UCSD-AML1 (cell line): ENCODE data around the gene ZSWIM9.
"Not testable (repeated sequence)": the region's sequence is repeated elsewhere in the genome, so short reads cannot be mapped to it uniquely, and the experiment has no call there.

Experiments used
- DNase-seq: peaks from one replicate; lab custom pipeline; 2025; ENCODE audit not compliant: unreplicated experiment; lab: John Stamatoyannopoulos, UW

Gene ZSWIM9

GRCh38 chr19:48210005-48210404, 39.5 kb downstream of the ZSWIM9 start:
- DNase-seq, result no peak

DNA sequence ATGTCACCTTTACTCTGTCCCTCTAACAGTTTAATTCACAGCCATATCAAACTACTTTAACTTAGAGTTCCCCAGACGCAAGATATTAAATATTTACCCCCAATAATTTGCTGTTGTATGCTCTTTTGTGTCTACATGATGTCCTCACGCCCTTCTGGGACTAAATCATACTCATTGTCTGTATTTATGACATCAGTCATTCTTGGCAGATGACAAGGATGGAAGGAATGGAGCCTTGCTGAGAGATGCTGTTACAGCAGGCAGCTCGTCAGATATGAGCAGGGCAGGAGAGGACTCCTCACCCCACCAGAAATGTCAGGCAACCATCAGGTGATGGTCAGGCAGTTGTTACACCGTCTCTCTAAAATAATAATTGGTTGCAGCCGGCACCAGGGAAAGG, 43.5 kb downstream of the ZSWIM9 start:
- no peak for DNase-seq

DNA sequence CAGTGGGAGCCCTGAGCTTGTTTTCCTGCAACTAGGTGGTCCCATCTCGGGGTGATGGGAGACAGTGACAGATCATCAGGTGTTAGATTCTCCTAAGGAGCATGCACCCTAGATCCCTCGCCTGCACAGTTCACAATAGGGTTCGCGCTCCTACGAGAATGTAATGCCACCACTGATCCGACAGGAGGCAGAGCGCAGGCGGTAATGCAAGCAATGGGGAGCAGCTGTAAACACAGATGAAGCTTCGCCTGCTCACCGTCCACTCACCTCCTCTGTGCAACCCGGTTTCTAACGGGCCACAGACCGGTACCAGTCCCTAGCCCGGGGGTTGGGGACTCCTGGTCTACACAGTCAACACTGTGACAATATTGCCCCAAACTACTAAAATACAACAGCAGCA, 46.5 kb downstream of the ZSWIM9 start:
- DNase-seq, result no peak

GRCh38 chr19:48218997-48219396, 48.5 kb downstream of the ZSWIM9 start:
- no peak for DNase-seq

DNA sequence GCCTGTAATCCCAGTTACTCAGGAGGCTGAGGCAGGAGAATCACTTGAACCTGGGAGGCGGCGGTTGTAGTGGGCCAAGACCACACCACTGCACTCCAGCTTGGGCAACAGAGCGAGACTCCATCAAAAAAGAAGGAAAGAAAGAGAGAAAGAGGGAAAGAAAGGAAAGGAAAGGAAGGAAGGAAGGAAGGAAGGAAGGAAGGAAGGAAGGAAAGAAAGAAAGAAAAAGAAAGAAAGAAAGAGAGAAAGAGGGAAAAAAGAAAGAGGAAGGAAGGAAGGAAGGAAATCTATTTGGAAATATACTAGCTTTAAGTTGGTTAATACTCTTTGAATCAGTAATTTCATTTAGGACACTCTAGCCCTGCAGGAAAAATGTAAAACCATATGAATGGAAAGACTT, 50.3 kb downstream of the ZSWIM9 start:
- DNase-seq, result not testable (repeated sequence)

GRCh38 chr19:48221628-48222027, 51.1 kb downstream of the ZSWIM9 start:
- DNase-seq, result no peak

GRCh38 chr19:48230555-48231129, 60.2 kb downstream of the ZSWIM9 start:
- no peak for DNase-seq

DNA sequence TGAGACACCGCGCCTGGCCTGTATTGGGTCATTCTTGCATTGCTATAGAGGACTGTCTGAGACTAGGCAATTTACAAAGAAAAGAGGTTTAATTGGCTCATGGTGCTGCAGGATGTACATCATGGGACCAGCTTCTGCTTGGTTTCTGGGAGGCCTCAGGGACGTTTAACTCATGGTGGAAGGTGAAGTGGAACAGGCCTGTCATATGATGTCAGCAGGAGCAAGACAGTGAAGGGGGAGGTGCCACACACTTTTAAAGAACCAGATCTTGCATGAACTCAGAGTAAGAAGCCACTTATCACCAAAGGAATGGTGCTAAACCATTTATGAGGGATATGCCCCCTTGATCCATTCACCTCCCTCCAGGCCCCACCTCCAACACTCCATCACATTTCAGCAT, 66.6 kb downstream of the ZSWIM9 start:
- no peak for DNase-seq

GRCh38 chr19:48239120-48239519, 68.6 kb downstream of the ZSWIM9 start:
- no peak for DNase-seq

GRCh38 chr19:48239582-48240141, 69.2 kb downstream of the ZSWIM9 start:
- no peak for DNase-seq

DNA sequence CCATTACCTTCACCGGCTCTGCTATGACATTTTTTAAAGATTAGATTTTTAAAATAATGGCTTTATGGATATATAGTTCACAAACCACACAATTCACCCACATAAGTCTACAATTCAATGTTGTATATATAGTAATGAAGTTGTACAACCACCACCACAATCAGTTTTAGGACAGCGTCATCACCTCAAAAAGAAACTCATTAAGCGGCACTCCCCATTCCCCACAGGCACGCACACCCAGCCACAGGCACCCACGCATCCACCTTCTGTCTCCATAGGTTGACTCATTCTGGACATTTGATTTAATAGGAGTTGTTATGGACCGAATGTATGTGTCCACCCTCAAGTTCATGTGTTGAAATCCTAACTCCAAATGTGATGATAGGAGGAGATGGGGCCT, 71.3 kb downstream of the ZSWIM9 start:
- not testable (repeated sequence) for DNase-seq

- no peak for DNase-seq
Observed at GRCh38 chr19:48244281-48244680, 73.8 kb downstream of the ZSWIM9 start.

- DNase-seq, result no peak
Observed at GRCh38 chr19:48246101-48246500, 75.6 kb downstream of the ZSWIM9 start.

DNA sequence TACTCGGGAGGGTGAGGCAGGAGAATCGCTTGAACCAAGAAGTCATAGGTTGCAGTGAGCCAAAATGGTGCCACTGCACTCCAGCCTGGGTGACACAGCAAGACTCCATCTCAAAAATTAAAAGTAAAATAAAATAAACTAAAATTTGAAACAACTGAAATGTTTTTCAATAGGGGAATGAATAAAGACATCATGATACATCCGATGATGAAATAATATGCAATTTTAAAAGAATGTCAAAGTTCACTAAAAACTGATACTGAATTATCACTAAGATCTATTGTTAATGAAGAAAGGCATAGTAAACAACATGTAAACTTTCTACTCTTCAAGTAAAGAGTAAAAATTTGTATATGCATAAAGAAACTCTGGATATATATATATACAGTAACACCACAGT, 76.7 kb downstream of the ZSWIM9 start:
- no peak for DNase-seq
